Suprapubic skin (tissue), 3 donors: ENCODE data around the gene GYS2.

Experiments
- EP300 ChIP-seq: sonication (generic); formaldehyde crosslinking; IDR thresholded peaks from one replicate; pipeline ENCODE4 v1.6.1; 2017; ENCODE audit warnings: antibody characterized with exemption
- TF ChIP-seq, protein P1 (sequence below), 2 donors: fragments of 200-600 bp in 1 of 2; fragments of 450-650 bp in 1 of 2; sonication (generic) in 1 of 2; IDR thresholded peaks; one replicate each; pipeline ENCODE4 v1.5.1; 2016 to 2019; ENCODE audit warnings: antibody characterized with exemption in 2 of 2, mild to moderate bottlenecking in 1 of 2, moderate library complexity in 1 of 2

DNA sequence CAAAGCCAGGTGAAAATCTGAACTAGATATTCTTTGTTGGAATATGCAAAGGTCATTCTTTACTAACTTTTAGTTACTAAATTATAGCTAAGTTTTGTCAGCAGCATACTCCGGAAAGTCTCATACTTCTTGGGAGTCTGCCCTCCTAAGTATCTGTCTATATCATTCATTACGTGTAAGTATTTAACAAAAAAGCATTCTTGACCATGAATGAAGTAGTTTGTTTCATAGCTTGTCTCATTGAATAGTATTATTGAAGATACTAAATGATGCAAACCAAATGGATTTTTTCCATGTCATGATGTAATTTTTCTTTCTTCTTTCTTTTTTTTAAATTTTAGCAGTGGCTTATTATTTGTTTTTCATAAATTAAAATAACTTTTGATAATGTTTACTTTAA is 88.4 kb downstream of the GYS2 start:
- TF ChIP-seq, protein P1, sequence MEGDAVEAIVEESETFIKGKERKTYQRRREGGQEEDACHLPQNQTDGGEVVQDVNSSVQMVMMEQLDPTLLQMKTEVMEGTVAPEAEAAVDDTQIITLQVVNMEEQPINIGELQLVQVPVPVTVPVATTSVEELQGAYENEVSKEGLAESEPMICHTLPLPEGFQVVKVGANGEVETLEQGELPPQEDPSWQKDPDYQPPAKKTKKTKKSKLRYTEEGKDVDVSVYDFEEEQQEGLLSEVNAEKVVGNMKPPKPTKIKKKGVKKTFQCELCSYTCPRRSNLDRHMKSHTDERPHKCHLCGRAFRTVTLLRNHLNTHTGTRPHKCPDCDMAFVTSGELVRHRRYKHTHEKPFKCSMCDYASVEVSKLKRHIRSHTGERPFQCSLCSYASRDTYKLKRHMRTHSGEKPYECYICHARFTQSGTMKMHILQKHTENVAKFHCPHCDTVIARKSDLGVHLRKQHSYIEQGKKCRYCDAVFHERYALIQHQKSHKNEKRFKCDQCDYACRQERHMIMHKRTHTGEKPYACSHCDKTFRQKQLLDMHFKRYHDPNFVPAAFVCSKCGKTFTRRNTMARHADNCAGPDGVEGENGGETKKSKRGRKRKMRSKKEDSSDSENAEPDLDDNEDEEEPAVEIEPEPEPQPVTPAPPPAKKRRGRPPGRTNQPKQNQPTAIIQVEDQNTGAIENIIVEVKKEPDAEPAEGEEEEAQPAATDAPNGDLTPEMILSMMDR (IDR thresholded peaks at IDR 0.05): no peak
- no peak for TF ChIP-seq EP300
